ENCODE measurements around the gene GAPVD1.
"Not testable (repeated sequence)": the region's sequence is repeated elsewhere in the genome, so short reads cannot be mapped to it uniquely, and the experiment has no call there.

The GAPVD1 gene

GRCh38 chr9:125246261-125246667 is 15.4 kb upstream of the GAPVD1 start:
- DNase-seq = no peak

- no peak for DNase-seq
Observed at GRCh38 chr9:125254231-125254630, 7.4 kb upstream of the GAPVD1 start.

GRCh38 chr9:125255781-125256391 is 5.7 kb upstream of the GAPVD1 start:
- DNase-seq = peak; percentile 19

- DNase-seq = no peak
Observed at GRCh38 chr9:125258160-125258785, 3.4 kb upstream of the GAPVD1 start.

GRCh38 chr9:125258832-125259534 is 2.6 kb upstream of the GAPVD1 start:
- no peak for DNase-seq

- DNase-seq = no peak
Observed at GRCh38 chr9:125260561-125260960, 1.1 kb upstream of the GAPVD1 start.

- DNase-seq = no peak
Observed at GRCh38 chr9:125262294-125262991, 817 bp downstream of the GAPVD1 start.

- DNase-seq = not testable (repeated sequence)
Observed at GRCh38 chr9:125264068-125264467, 2.4 kb downstream of the GAPVD1 start.

- DNase-seq = no peak
Observed at GRCh38 chr9:125268394-125269013, 6.9 kb downstream of the GAPVD1 start.

GRCh38 chr9:125269014-125269397 is 7.4 kb downstream of the GAPVD1 start:
- no peak for DNase-seq

- DNase-seq = no peak
Observed at GRCh38 chr9:125271081-125271480, 9.5 kb downstream of the GAPVD1 start.

- DNase-seq = no peak
Observed at GRCh38 chr9:125272697-125273096, 11.1 kb downstream of the GAPVD1 start.

GRCh38 chr9:125276771-125277170 is 15.1 kb downstream of the GAPVD1 start:
- DNase-seq = no peak

GRCh38 chr9:125277411-125277810 is 15.8 kb downstream of the GAPVD1 start:
- DNase-seq = no peak

GRCh38 chr9:125280945-125281344 is 19.3 kb downstream of the GAPVD1 start:
- DNase-seq = no peak

GRCh38 chr9:125284855-125285254 is 23.2 kb downstream of the GAPVD1 start:
- no peak for DNase-seq

GRCh38 chr9:125286935-125287433 is 25.4 kb downstream of the GAPVD1 start:
- not testable (repeated sequence) for DNase-seq

- no peak for DNase-seq
Observed at GRCh38 chr9:125293134-125293533, 31.5 kb downstream of the GAPVD1 start.

GRCh38 chr9:125295657-125296056 is 34.0 kb downstream of the GAPVD1 start:
- no peak for DNase-seq

GRCh38 chr9:125296843-125297372 is 35.3 kb downstream of the GAPVD1 start:
- DNase-seq = peak; percentile 98

GRCh38 chr9:125297917-125298316 is 36.3 kb downstream of the GAPVD1 start:
- DNase-seq = no peak

GRCh38 chr9:125302241-125302640 is 40.6 kb downstream of the GAPVD1 start:
- DNase-seq = no peak

GRCh38 chr9:125304273-125304672 is 42.6 kb downstream of the GAPVD1 start:
- no peak for DNase-seq
